Transverse colon (tissue), 4 donors: ENCODE results near the gene LRPAP1. TPM values are rescaled to one million over a fixed set of nuclear protein-coding genes. Genes with fewer than 3 reads are reported as not detected.

Source experiments
- DNase-seq: peaks from one replicate; pipeline ENCODE4 v3.0.0-alpha.2; 2019
- H3K27ac ChIP-seq, 4 donors: fragments of 200-600 bp; sonication (generic); 2 replicates each; pipeline ENCODE4 v1.5.1; 2016 to 2018; ENCODE audit warnings: inconsistent platforms in 4 of 4
- H3K27me3 ChIP-seq: fragments of 200-600 bp; sonication (generic); 2 replicates; pipeline ENCODE4 v1.5.1; 2017; ENCODE audit warnings: inconsistent platforms
- H3K36me3 ChIP-seq, 4 donors: fragments of 200-600 bp; sonication (generic); 2 replicates each; pipeline ENCODE4 v1.5.1; 2017 to 2019; ENCODE audit warnings: inconsistent platforms in 4 of 4
- H3K4me1 ChIP-seq, 4 donors: fragments of 200-600 bp; sonication (generic); 2 replicates each; pipeline ENCODE4 v1.5.1; 2017 to 2020; ENCODE audit warnings: inconsistent platforms in 4 of 4
- H3K4me3 ChIP-seq, 4 donors: fragments of 200-600 bp; sonication (generic); 1 replicate in 1 of 4; 2 replicates in 3 of 4; pipeline versions ENCODE4 v1.5.1 to v1.6.1; 2017 to 2019; ENCODE audit warnings: inconsistent platforms in 4 of 4
- H3K9me3 ChIP-seq, 2 donors: fragments of 200-600 bp; sonication (generic); 2 replicates each; pipeline ENCODE4 v1.5.1; 2017 to 2019; ENCODE audit warnings: inconsistent platforms in 2 of 2
- EP300 ChIP-seq: sonication (generic); formaldehyde crosslinking; IDR thresholded peaks from one replicate; pipeline ENCODE4 v1.6.1; 2017; ENCODE audit warnings: antibody characterized with exemption, low read depth
- POLR2A ChIP-seq: fragments of 450-650 bp; IDR thresholded peaks from one replicate; pipeline ENCODE4 v1.6.1; 2016; ENCODE audit warnings: antibody characterized with exemption, mild to moderate bottlenecking, moderate library complexity
- POLR2AphosphoS5 ChIP-seq, 3 donors: sonication (generic); formaldehyde crosslinking; IDR thresholded peaks; one replicate each; pipeline ENCODE4 v1.6.1; 2016; ENCODE audit warnings: antibody characterized with exemption in 3 of 3
- WGBS, 2 donors: methylation state at CpG; one replicate each; pipeline ENCODE4 v1.1.5; 2018; ENCODE audit warnings: low coverage in 1 of 2; 5-methylcytosine and 5-hydroxymethylcytosine counted together
- in situ Hi-C, 4 donors: fragments of 200-750 bp; cut with MboI; loops; one replicate each; pipeline versions ENCODE4 v1.15.0 to v1.15.1; 2017; ENCODE audit warnings: low sequenced_read_pairs in 3 of 4, low pct_ligation_motif_present in 1 of 4, low pct_unique_long_range_greater_than_20kb in 1 of 4
- intact Hi-C: fragments of 100-400 bp; cut with DNase I; formaldehyde crosslinking; loops from one replicate; pipeline ENCODE4 v1.15.1; 2023; ENCODE audit warnings: low total_unique reads
- total RNA-seq, 4 donors: library from RNA; depleted of rRNA; stranded (reverse); fragments of >200 nt; gene quantifications; one replicate each; pipeline ENCODE4 v1.1.0, GENCODE V29; 2016
- TF ChIP-seq, protein P1 (sequence below), 5 experiments: fragments of 200-600 bp in 3 of 5; fragments of 450-650 bp in 2 of 5; sonication (generic) in 3 of 5; IDR thresholded peaks; 1 replicate in 2 of 5; 2 replicates in 3 of 5; pipeline ENCODE4 v1.5.1; 2016 to 2017; ENCODE audit warnings: antibody characterized with exemption in 5 of 5, inconsistent platforms in 3 of 5, mild to moderate bottlenecking in 2 of 5, moderate library complexity in 1 of 5

Gene LRPAP1
- total RNA-seq, 4 donors from 2014 or later = 98.6 to 140 (median 115) TPM

- no peak for DNase-seq
- H3K27ac ChIP-seq = no peak overlapping the region
- H3K4me3 ChIP-seq = no peak overlapping the region
- TF ChIP-seq POLR2A = no peak
- TF ChIP-seq, protein P1, sequence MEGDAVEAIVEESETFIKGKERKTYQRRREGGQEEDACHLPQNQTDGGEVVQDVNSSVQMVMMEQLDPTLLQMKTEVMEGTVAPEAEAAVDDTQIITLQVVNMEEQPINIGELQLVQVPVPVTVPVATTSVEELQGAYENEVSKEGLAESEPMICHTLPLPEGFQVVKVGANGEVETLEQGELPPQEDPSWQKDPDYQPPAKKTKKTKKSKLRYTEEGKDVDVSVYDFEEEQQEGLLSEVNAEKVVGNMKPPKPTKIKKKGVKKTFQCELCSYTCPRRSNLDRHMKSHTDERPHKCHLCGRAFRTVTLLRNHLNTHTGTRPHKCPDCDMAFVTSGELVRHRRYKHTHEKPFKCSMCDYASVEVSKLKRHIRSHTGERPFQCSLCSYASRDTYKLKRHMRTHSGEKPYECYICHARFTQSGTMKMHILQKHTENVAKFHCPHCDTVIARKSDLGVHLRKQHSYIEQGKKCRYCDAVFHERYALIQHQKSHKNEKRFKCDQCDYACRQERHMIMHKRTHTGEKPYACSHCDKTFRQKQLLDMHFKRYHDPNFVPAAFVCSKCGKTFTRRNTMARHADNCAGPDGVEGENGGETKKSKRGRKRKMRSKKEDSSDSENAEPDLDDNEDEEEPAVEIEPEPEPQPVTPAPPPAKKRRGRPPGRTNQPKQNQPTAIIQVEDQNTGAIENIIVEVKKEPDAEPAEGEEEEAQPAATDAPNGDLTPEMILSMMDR (IDR thresholded peaks at IDR 0.05) = no peak
- TF ChIP-seq EP300 = no peak
- no peak for TF ChIP-seq POLR2AphosphoS5 (IDR thresholded peaks at IDR 0.05)
- H3K27me3 ChIP-seq = no peaks in the 10 kb centered on the region
- intact Hi-C loops (no loop called here), in situ Hi-C loops (no loop called here)
- H3K36me3 ChIP-seq = peaks cover 0 to 8% (median 7%) of the 10 kb centered on the region in 4 donors
- 92% methylated on average over 23 of the region's 27 CpGs; no CpG with 5 or more reads in 1 of the 2 donors for WGBS, 2 donors
- H3K4me1 ChIP-seq = peaks cover 9 to 28% (median 23%) of the 10 kb centered on the region in 4 donors
- H3K9me3 ChIP-seq = no peaks in the 10 kb centered on the region
These were observed 4.0 kb downstream of the LRPAP1 start for GRCh38 chr4:3527914-3528876.

DNA sequence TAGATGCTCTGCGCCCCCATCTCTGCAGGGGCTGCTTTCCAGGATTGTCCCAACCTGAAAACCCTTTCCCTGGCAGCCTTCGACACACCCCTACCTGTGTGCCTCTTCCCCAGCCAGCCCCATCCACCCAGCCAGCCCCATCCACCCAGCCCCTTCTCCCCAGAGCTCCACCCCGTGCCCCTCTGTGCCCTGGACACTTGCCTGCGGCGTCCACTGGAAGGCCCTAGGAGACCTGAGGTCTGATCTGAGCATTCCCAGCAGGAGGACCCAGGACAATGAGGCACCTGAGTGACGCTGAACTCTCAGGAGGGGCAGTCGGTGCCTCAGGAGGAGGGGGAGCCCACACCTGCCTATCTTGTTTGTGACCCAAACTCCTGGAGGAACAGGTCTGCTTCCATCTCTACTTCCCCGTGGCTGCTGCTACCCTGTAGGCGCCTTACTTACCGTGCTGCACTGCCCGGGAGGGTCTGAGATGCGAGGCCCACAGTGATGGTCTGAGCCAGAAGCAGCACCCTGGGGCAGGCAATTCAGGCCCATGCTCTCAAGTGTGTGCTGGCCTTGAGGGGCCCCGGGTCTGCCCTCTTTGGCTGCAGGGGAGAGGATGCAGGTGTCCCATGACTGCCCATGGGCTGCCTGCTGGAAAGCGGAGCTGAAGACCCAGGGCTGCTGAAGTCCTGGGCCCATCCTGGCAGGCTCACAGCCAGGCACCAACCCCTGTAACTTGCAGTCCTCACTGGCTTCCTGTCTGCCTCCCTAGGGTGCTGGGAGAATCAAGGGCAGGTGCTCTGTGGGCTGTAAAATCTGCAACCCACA is 4.9 kb downstream of the LRPAP1 start:
- intact Hi-C loops = no loop called here
- peaks cover 9 to 21% (median 18%) of the 10 kb centered on the region in 4 donors for H3K4me1 ChIP-seq
- no peak overlapping the region for H3K27ac ChIP-seq
- no peak for DNase-seq
- no peaks in the 10 kb centered on the region for H3K27me3 ChIP-seq
- in situ Hi-C loops = no loop called here
- H3K9me3 ChIP-seq = no peaks in the 10 kb centered on the region
- TF ChIP-seq POLR2AphosphoS5 (IDR thresholded peaks at IDR 0.05) (no peak), EP300 (no peak), POLR2A (no peak)
- TF ChIP-seq, protein P1 (IDR thresholded peaks at IDR 0.05) = no peak
- H3K36me3 ChIP-seq = peaks cover 0 to 8% (median 7%) of the 10 kb centered on the region in 4 donors
- WGBS, 2 donors = 86% methylated on average over 13 of the region's 14 CpGs; no CpG with 5 or more reads in 1 of the 2 donors
- H3K4me3 ChIP-seq = no peak overlapping the region

GRCh38 chr4:3526456-3526855 is 5.8 kb downstream of the LRPAP1 start:
- WGBS, 2 donors = 97 to 100% methylated on average over 4 to 19 of the region's 19 CpGs
- no peak for DNase-seq
- intact Hi-C loops = no loop called here

More at GRCh38 chr4:3526456-3526855, 5.8 kb downstream of the LRPAP1 start:
- H3K4me3 ChIP-seq = no peak overlapping the region
- no peaks in the 10 kb centered on the region for H3K9me3 ChIP-seq
- H3K27ac ChIP-seq = no peak overlapping the region
- H3K27me3 ChIP-seq = no peaks in the 10 kb centered on the region
- TF ChIP-seq, protein P1 (IDR thresholded peaks at IDR 0.05) = no peak
- TF ChIP-seq POLR2A (no peak), POLR2AphosphoS5 (IDR thresholded peaks at IDR 0.05) (no peak), EP300 (no peak)
- in situ Hi-C loops = no loop called here
- peaks cover 0 to 16% (median 10%) of the 10 kb centered on the region in 4 donors for H3K36me3 ChIP-seq
- peaks cover 9 to 20% (median 15%) of the 10 kb centered on the region in 4 donors for H3K4me1 ChIP-seq
